Prostate gland (tissue), 2 donors: ENCODE measurements around the gene COQ2. TPM values are rescaled to one million over a fixed set of nuclear protein-coding genes. Genes with fewer than 3 reads are reported as not detected.

ENCODE experiments used
- DNase-seq: peaks from one replicate; pipeline ENCODE4 v3.0.0-alpha.2; 2019; ENCODE audit warnings: low spot score
- H3K27ac ChIP-seq, 2 donors: fragments of 200-600 bp; sonication (generic); 2 replicates each; pipeline ENCODE4 v1.5.1; 2017 to 2019
- H3K27me3 ChIP-seq: fragments of 200-600 bp; sonication (generic); replicated peaks from 2 replicates; pipeline ENCODE4 v1.5.1; 2019; ENCODE audit not compliant: insufficient read depth
- H3K36me3 ChIP-seq, 2 donors: fragments of 200-600 bp; sonication (generic); 1 replicate in 1 of 2; 2 replicates in 1 of 2; pipeline versions ENCODE4 v1.5.1 to v1.8.1; 2017 to 2019
- H3K4me1 ChIP-seq: fragments of 200-600 bp; sonication (generic); replicated peaks from 2 replicates; pipeline ENCODE4 v1.5.1; 2019
- H3K4me3 ChIP-seq, 2 donors: fragments of 200-600 bp; sonication (generic); 2 replicates each; pipeline ENCODE4 v1.5.1; 2017 to 2019
- H3K9me3 ChIP-seq: fragments of 200-600 bp; sonication (generic); 2 replicates; pipeline ENCODE4 v1.5.1; 2017
- CTCF ChIP-seq, 4 experiments: fragments of 200-600 bp in 2 of 4; fragments of 450-650 bp in 2 of 4; sonication (generic) in 2 of 4; IDR thresholded peaks; 1 replicate in 3 of 4; 2 replicates in 1 of 4; pipeline ENCODE4 v1.5.1; 2016 to 2019; ENCODE audit warnings: antibody characterized with exemption in 4 of 4, mild to moderate bottlenecking in 2 of 4, moderate library complexity in 2 of 4
- POLR2A ChIP-seq: fragments of 450-650 bp; IDR thresholded peaks from one replicate; pipeline ENCODE4 v1.6.1; 2016; ENCODE audit warnings: antibody characterized with exemption, mild to moderate bottlenecking
- POLR2AphosphoS5 ChIP-seq: sonication (generic); formaldehyde crosslinking; IDR thresholded peaks from one replicate; pipeline ENCODE4 v1.6.1; 2017; ENCODE audit warnings: antibody characterized with exemption
- WGBS: methylation state at CpG from one replicate; pipeline ENCODE4 v1.1.5; 2018; 5-methylcytosine and 5-hydroxymethylcytosine counted together
- intact Hi-C: fragments of 100-400 bp; cut with DNase I; formaldehyde crosslinking; loops from one replicate; pipeline ENCODE4 v1.14.2; 2022
- total RNA-seq, 2 donors: library from RNA; depleted of rRNA; stranded (reverse); fragments of >200 nt; gene quantifications; one replicate each; pipeline ENCODE4 v1.1.0, GENCODE V29; 2016

COQ2 gene
- total RNA-seq, 2 donors from 2014 or later: 12.8 to 13.1 TPM

GRCh38 chr4:83232082-83232481, 52.5 kb downstream of the COQ2 start:
- no peak overlapping the region for H3K27ac ChIP-seq
- intact Hi-C loops: no loop called here
- TF ChIP-seq POLR2AphosphoS5 (no peak), POLR2A (no peak), CTCF (IDR thresholded peaks at IDR 0.05) (no peak)
- 71% methylated on average over 1 of the region's 1 CpG for WGBS
- H3K9me3 ChIP-seq: no peaks in the 10 kb centered on the region
- no peaks in the 10 kb centered on the region for H3K27me3 ChIP-seq
- no peaks in the 10 kb centered on the region for H3K4me1 ChIP-seq
- H3K36me3 ChIP-seq: no peaks in the 10 kb centered on the region
- no peak for DNase-seq
- no peak overlapping the region for H3K4me3 ChIP-seq

GRCh38 chr4:83231620-83232076, 53.0 kb downstream of the COQ2 start:
- Histone ChIP-seq H3K27me3 (no peaks in the 10 kb centered on the region), H3K9me3 (no peaks in the 10 kb centered on the region), H3K4me3 (no peak overlapping the region), H3K27ac (no peak overlapping the region), H3K36me3 (no peaks in the 10 kb centered on the region), H3K4me1 (no peaks in the 10 kb centered on the region)
- intact Hi-C loops: no loop called here
- TF ChIP-seq POLR2AphosphoS5 (no peak), CTCF (IDR thresholded peaks at IDR 0.05) (no peak), POLR2A (no peak)
- no peak for DNase-seq
- WGBS: 78% methylated on average over 1 of the region's 1 CpG

GRCh38 chr4:83230928-83231327, 53.7 kb downstream of the COQ2 start:
- WGBS: 72% methylated on average over 3 of the region's 3 CpGs
- H3K4me3 ChIP-seq: no peak overlapping the region
- TF ChIP-seq POLR2A (no peak), CTCF (IDR thresholded peaks at IDR 0.05) (no peak), POLR2AphosphoS5 (no peak)
- intact Hi-C loops: no loop called here
- H3K36me3 ChIP-seq: no peaks in the 10 kb centered on the region
- H3K27ac ChIP-seq: no peak overlapping the region
- no peaks in the 10 kb centered on the region for H3K9me3 ChIP-seq
- no peaks in the 10 kb centered on the region for H3K27me3 ChIP-seq
- no peak for DNase-seq
- H3K4me1 ChIP-seq: no peaks in the 10 kb centered on the region

GRCh38 chr4:83229791-83230190, 54.8 kb downstream of the COQ2 start:
- no peak for DNase-seq
- no peaks in the 10 kb centered on the region for H3K9me3 ChIP-seq
- WGBS: 83% methylated on average over 3 of the region's 3 CpGs
- TF ChIP-seq CTCF (IDR thresholded peaks at IDR 0.05) (no peak), POLR2A (no peak), POLR2AphosphoS5 (no peak)
- H3K4me3 ChIP-seq: no peak overlapping the region
- no peaks in the 10 kb centered on the region for H3K36me3 ChIP-seq
- no peaks in the 10 kb centered on the region for H3K27me3 ChIP-seq
- no peak overlapping the region for H3K27ac ChIP-seq
- intact Hi-C loops: no loop called here
- no peaks in the 10 kb centered on the region for H3K4me1 ChIP-seq

GRCh38 chr4:83228231-83228630, 56.4 kb downstream of the COQ2 start:
- no peaks in the 10 kb centered on the region for H3K27me3 ChIP-seq
- 98% methylated on average over 1 of the region's 1 CpG for WGBS
- no peaks in the 10 kb centered on the region for H3K9me3 ChIP-seq
- no peak for TF ChIP-seq POLR2AphosphoS5
- no peak for TF ChIP-seq CTCF (IDR thresholded peaks at IDR 0.05)
- TF ChIP-seq POLR2A: no peak
- H3K4me3 ChIP-seq: no peak overlapping the region
- H3K4me1 ChIP-seq: no peaks in the 10 kb centered on the region
- no peak overlapping the region for H3K27ac ChIP-seq
- no peak for DNase-seq
- intact Hi-C loops: no loop called here
- no peaks in the 10 kb centered on the region for H3K36me3 ChIP-seq
